Measurements from ENCODE around the gene IL23A. TPM values are rescaled to one million over a fixed set of nuclear protein-coding genes. Genes with fewer than 3 reads are reported as not detected.

The IL23A gene, protein sequence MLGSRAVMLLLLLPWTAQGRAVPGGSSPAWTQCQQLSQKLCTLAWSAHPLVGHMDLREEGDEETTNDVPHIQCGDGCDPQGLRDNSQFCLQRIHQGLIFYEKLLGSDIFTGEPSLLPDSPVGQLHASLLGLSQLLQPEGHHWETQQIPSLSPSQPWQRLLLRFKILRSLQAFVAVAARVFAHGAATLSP
- total RNA-seq (ENCODE audit: unreplicated experiment), result 0.42 TPM
- long read RNA-seq, result 0 reads

DNA sequence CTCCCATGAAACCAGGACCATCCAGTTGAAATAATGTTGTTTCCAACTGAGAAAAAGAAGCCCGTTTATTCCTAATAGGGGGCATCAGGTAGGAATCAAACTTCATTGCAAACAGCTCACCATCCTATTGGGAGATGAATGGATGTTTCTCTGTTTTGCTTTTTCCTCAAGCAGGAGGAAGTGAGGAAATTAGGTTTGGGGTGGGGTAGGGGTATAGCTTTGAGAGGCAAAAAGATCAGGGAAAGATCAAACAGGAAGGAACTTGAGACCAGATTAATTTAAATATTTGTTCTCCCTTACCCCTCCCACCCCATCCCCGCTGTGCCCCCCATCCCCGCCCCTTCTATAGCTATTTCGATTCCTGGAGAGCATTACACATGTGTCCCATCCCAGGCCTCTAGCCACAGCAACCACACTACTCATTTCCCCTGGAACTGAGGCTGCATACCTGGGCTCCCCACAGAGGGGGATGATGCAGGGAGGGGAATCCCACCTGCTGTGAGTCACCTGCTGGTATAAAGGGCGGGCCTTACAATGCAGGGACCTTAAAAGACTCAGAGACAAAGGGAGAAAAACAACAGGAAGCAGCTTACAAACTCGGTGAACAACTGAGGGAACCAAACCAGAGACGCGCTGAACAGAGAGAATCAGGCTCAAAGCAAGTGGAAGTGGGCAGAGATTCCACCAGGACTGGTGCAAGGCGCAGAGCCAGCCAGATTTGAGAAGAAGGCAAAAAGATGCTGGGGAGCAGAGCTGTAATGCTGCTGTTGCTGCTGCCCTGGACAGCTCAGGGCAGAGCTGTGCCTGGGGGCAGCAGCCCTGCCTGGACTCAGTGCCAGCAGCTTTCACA, at the start of gene IL23A:
Gene IL23A (plus strand): TSS at position 577 of the 850 bp plus-strand sequence. CDS start 161 bp downstream, at position 738.
- Mint-ChIP-seq H3K27me3 (ENCODE audit: unreplicated experiment) (peaks cover 2% of the 10 kb centered on the region), H3K4me3 (ENCODE audit: unreplicated experiment) (no peak within 1 kb of the TSS), H3K27ac (ENCODE audit: unreplicated experiment) (peak within 1 kb of the TSS; percentile 44), H3K36me3 (ENCODE audit: unreplicated experiment) (no peaks in the 10 kb centered on the region), H3K4me1 (ENCODE audit: low read depth, unreplicated experiment) (peaks cover 2% of the 10 kb centered on the region), H3K9me3 (ENCODE audit: unreplicated experiment) (peaks cover 8% of the 10 kb centered on the region)
- TF ChIP-seq, protein P1, sequence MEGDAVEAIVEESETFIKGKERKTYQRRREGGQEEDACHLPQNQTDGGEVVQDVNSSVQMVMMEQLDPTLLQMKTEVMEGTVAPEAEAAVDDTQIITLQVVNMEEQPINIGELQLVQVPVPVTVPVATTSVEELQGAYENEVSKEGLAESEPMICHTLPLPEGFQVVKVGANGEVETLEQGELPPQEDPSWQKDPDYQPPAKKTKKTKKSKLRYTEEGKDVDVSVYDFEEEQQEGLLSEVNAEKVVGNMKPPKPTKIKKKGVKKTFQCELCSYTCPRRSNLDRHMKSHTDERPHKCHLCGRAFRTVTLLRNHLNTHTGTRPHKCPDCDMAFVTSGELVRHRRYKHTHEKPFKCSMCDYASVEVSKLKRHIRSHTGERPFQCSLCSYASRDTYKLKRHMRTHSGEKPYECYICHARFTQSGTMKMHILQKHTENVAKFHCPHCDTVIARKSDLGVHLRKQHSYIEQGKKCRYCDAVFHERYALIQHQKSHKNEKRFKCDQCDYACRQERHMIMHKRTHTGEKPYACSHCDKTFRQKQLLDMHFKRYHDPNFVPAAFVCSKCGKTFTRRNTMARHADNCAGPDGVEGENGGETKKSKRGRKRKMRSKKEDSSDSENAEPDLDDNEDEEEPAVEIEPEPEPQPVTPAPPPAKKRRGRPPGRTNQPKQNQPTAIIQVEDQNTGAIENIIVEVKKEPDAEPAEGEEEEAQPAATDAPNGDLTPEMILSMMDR (IDR thresholded peaks at IDR 0.05; ENCODE audit: partially characterized antibody, unreplicated experiment), result no peak
- no peak for DNase-seq

DNA sequence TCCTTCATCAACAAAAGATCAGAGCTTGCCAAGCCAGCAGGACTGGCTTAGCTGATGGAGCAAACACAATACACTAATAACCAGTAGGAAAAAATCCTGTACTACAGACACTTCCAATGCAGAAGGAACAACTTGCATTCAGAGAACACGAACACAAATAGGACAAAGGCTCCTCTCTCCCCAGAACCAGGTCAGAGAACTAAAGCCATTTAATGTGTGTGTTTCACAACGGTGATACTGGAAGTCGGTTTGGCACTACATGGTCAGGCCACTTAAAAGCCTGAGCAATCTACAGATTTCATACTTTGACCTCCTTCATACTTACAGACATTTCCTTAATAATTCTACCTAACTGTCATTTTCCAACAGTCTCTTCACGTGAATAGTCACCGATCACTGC, 44.9 kb upstream of the IL23A start:
- Mint-ChIP-seq H3K4me1 (ENCODE audit: low read depth, unreplicated experiment) (peaks cover 13% of the 10 kb centered on the region), H3K36me3 (ENCODE audit: unreplicated experiment) (no peaks in the 10 kb centered on the region), H3K4me3 (ENCODE audit: unreplicated experiment) (no peak overlapping the region), H3K9me3 (ENCODE audit: unreplicated experiment) (peaks cover 3% of the 10 kb centered on the region), H3K27me3 (ENCODE audit: unreplicated experiment) (no peaks in the 10 kb centered on the region), H3K27ac (ENCODE audit: unreplicated experiment) (no peak overlapping the region)
- TF ChIP-seq, protein P1 (IDR thresholded peaks at IDR 0.05; ENCODE audit: partially characterized antibody, unreplicated experiment), result no peak
- no peak for DNase-seq

- Mint-ChIP-seq H3K36me3 (ENCODE audit: unreplicated experiment) (no peaks in the 10 kb centered on the region), H3K27ac (ENCODE audit: unreplicated experiment) (peak overlapping the region; percentile 12)
Measured at GRCh38 chr12:56296295-56296694, 42.4 kb upstream of the IL23A start.

DNA sequence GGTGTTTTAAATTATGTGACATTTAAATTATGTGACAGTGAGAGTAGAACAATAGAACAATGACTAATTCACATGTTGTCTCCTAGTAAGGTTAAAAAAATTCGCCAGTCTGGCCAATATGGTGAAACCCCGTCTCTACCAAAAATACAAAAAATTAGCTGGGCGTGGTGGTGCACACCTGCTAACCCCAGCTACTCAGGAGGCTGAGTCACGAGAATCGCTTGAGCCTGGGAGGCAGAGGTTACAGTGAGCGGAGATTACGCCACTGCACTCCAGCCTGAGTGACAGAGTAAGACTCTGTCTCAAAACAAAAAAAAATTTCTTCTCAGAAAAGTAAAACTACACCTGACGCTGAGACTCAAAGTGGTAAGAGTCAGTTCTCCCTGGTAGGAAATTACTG, 41.3 kb upstream of the IL23A start:
- Mint-ChIP-seq H3K36me3 (ENCODE audit: unreplicated experiment) (no peaks in the 10 kb centered on the region), H3K9me3 (ENCODE audit: unreplicated experiment) (peaks cover 12% of the 10 kb centered on the region), H3K27me3 (ENCODE audit: unreplicated experiment) (peaks cover 2% of the 10 kb centered on the region), H3K4me1 (ENCODE audit: low read depth, unreplicated experiment) (peaks cover 24% of the 10 kb centered on the region), H3K4me3 (ENCODE audit: unreplicated experiment) (peak overlapping the region; percentile 95), H3K27ac (ENCODE audit: unreplicated experiment) (no peak overlapping the region)
- DNase-seq, result no peak
- TF ChIP-seq, protein P1 (IDR thresholded peaks at IDR 0.05; ENCODE audit: partially characterized antibody, unreplicated experiment), result no peak

More at GRCh38 chr12:56296295-56296694, 42.4 kb upstream of the IL23A start:
- H3K4me3 Mint-ChIP-seq (ENCODE audit: unreplicated experiment), result no peak overlapping the region
- H3K27me3 Mint-ChIP-seq (ENCODE audit: unreplicated experiment), result peaks cover 2% of the 10 kb centered on the region
- TF ChIP-seq, protein P1 (IDR thresholded peaks at IDR 0.05; ENCODE audit: partially characterized antibody, unreplicated experiment), result no peak
- H3K9me3 Mint-ChIP-seq (ENCODE audit: unreplicated experiment), result peaks cover 12% of the 10 kb centered on the region
- no peak for DNase-seq
- peaks cover 21% of the 10 kb centered on the region for H3K4me1 Mint-ChIP-seq (ENCODE audit: low read depth, unreplicated experiment)

DNA sequence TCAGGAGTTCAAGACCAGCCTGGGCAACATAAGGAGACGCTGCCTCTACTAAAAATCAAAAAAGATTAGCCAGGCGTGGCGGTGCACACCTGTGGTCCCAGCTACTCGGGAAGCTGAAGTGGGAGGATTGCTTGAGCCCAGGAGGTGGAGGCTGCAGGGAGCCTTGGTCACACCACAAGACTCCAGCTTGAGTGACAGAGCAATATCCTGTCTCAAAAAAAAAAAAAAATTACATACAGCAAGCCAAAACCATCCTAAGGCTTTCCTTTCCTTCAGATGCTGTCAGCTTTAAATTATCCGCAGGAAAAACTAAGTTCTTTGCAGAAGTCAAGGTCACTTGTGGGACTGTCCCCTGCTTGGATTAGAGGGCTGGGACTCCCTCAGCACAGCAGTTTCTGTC, 39.9 kb upstream of the IL23A start:
- H3K4me1 Mint-ChIP-seq (ENCODE audit: low read depth, unreplicated experiment), result peaks cover 24% of the 10 kb centered on the region
- TF ChIP-seq, protein P1 (IDR thresholded peaks at IDR 0.05; ENCODE audit: partially characterized antibody, unreplicated experiment), result no peak
- peak overlapping the region; percentile 95 for H3K4me3 Mint-ChIP-seq (ENCODE audit: unreplicated experiment)
- H3K36me3 Mint-ChIP-seq (ENCODE audit: unreplicated experiment), result no peaks in the 10 kb centered on the region
- peaks cover 2% of the 10 kb centered on the region for H3K27me3 Mint-ChIP-seq (ENCODE audit: unreplicated experiment)
- DNase-seq, result no peak
- H3K27ac Mint-ChIP-seq (ENCODE audit: unreplicated experiment), result peak overlapping the region; percentile 66
- peaks cover 12% of the 10 kb centered on the region for H3K9me3 Mint-ChIP-seq (ENCODE audit: unreplicated experiment)
